Measurements from ENCODE around the gene TBC1D4. TPM values are rescaled to one million over a fixed set of nuclear protein-coding genes. Genes with fewer than 3 reads are reported as not detected.

TBC1D4 gene
- total RNA-seq, 1 experiment from 2014 or later, result 15.1 TPM

DNA sequence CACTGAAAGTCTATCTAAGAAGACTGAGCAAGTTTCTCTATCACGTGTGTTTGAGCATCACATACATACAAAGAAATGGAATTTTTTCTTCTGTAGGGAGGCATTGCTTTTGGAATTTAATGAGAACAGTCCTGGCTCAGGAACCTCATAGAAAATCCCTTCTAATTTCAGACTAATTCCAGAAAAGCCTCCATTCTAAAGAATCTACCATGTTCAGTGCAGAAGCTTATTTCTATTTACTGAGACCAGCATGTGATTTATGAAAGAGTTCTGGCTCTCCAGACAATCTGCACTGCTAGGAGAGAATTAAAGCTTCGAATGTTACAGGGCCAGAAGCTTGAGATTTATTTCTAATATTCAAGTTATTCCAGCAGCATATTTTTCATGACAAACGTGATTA is 186.8 kb downstream of the TBC1D4 start:
- no peak overlapping the region for H2AFZ ChIP-seq (ENCODE audit: low read length)
- no TSS peak for BruUV-seq (replicated peaks)
- H3K27ac ChIP-seq (ENCODE audit: low read length), result no peak overlapping the region
- CTCF ChIA-PET, result no interaction called here
- no peaks in the 10 kb centered on the region for H3K79me2 ChIP-seq (ENCODE audit: low read length)
- no peak overlapping the region for H3K4me3 ChIP-seq (ENCODE audit: low read length)
- ATAC-seq (no peak), DNase-seq (no peak)
- TF ChIP-seq, protein P1, sequence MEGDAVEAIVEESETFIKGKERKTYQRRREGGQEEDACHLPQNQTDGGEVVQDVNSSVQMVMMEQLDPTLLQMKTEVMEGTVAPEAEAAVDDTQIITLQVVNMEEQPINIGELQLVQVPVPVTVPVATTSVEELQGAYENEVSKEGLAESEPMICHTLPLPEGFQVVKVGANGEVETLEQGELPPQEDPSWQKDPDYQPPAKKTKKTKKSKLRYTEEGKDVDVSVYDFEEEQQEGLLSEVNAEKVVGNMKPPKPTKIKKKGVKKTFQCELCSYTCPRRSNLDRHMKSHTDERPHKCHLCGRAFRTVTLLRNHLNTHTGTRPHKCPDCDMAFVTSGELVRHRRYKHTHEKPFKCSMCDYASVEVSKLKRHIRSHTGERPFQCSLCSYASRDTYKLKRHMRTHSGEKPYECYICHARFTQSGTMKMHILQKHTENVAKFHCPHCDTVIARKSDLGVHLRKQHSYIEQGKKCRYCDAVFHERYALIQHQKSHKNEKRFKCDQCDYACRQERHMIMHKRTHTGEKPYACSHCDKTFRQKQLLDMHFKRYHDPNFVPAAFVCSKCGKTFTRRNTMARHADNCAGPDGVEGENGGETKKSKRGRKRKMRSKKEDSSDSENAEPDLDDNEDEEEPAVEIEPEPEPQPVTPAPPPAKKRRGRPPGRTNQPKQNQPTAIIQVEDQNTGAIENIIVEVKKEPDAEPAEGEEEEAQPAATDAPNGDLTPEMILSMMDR (conservative IDR thresholded peaks at IDR 0.05; ENCODE audit: low read depth, low read length), result no peak
- TF ChIP-seq EZH2phosphoT487 (IDR thresholded peaks at IDR 0.05; ENCODE audit: borderline replicate concordance, low read length) (no peak), EZH2 (IDR thresholded peaks at IDR 0.05; ENCODE audit: low read length, unreplicated experiment) (no peak)
- H3K36me3 ChIP-seq (ENCODE audit: low read depth, low read length), result no peaks in the 10 kb centered on the region
- H3K9me2 ChIP-seq (replicated peaks; ENCODE audit: low read length), result no peaks in the 10 kb centered on the region
- no peaks in the 10 kb centered on the region for H4K20me1 ChIP-seq (ENCODE audit: low read length)
- H3K27me3 ChIP-seq (ENCODE audit: low read length), result no peaks in the 10 kb centered on the region
- no peaks in the 10 kb centered on the region for H3F3A ChIP-seq (ENCODE audit: low read length, unreplicated experiment)
- H3K9me3 ChIP-seq (ENCODE audit: low read length), result no peaks in the 10 kb centered on the region
- POLR2A ChIA-PET (ENCODE audit: unreplicated experiment), result no interaction called here
- no peak overlapping the region for H3K9ac ChIP-seq (ENCODE audit: low read length)
- no peak overlapping the region for H3K4me2 ChIP-seq (ENCODE audit: low read length)
- intact Hi-C loops (cut with micrococcal nuclease), result no loop called here
- peaks cover 4% of the 10 kb centered on the region; the same call in 1 of the 2 replicates for H3K4me1 ChIP-seq (ENCODE audit: insufficient read depth, low read length)

DNA sequence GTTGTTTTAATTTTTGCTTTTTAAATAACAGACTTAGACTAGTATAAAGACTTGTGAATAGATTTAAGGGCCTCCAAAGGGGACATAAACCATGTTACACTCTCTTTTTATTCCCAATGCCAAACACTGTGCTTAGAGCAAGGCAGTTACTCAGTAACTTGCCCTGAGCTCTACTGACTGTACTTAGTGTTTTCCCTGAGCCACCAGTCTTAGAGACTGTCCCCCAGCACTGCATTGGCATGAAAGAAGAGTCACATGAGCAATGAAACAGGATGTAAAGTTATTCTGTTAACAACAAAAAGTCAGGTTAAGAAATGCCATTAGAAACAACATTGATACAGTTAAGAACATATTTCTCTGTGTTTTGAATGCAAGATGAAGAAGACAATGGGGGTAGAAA is 187.9 kb downstream of the TBC1D4 start:
- no peaks in the 10 kb centered on the region for H3K9me2 ChIP-seq (replicated peaks; ENCODE audit: low read length)
- TF ChIP-seq EZH2 (IDR thresholded peaks at IDR 0.05; ENCODE audit: low read length, unreplicated experiment) (no peak), EZH2phosphoT487 (IDR thresholded peaks at IDR 0.05; ENCODE audit: borderline replicate concordance, low read length) (no peak)
- TF ChIP-seq, protein P1 (conservative IDR thresholded peaks at IDR 0.05; ENCODE audit: low read depth, low read length), result no peak
- no TSS peak for BruUV-seq (replicated peaks)
- H3K9ac ChIP-seq (ENCODE audit: low read length), result no peak overlapping the region
- intact Hi-C loops (cut with micrococcal nuclease), result no loop called here
- no peak overlapping the region for H2AFZ ChIP-seq (ENCODE audit: low read length)
- no peaks in the 10 kb centered on the region for H3K36me3 ChIP-seq (ENCODE audit: low read depth, low read length)
- H3K27me3 ChIP-seq (ENCODE audit: low read length), result no peaks in the 10 kb centered on the region
- H3K4me2 ChIP-seq (ENCODE audit: low read length), result no peak overlapping the region
- no peak for DNase-seq
- H3K9me3 ChIP-seq (ENCODE audit: low read length), result no peaks in the 10 kb centered on the region
- H4K20me1 ChIP-seq (ENCODE audit: low read length), result no peaks in the 10 kb centered on the region
- H3K27ac ChIP-seq (ENCODE audit: low read length), result no peak overlapping the region
- POLR2A ChIA-PET (ENCODE audit: unreplicated experiment), result no interaction called here
- CTCF ChIA-PET, result no interaction called here
- no peaks in the 10 kb centered on the region for H3F3A ChIP-seq (ENCODE audit: low read length, unreplicated experiment)
- no peaks in the 10 kb centered on the region for H3K4me1 ChIP-seq (ENCODE audit: insufficient read depth, low read length)
- no peak for ATAC-seq
- no peaks in the 10 kb centered on the region for H3K79me2 ChIP-seq (ENCODE audit: low read length)
- no peak overlapping the region for H3K4me3 ChIP-seq (ENCODE audit: low read length)

DNA sequence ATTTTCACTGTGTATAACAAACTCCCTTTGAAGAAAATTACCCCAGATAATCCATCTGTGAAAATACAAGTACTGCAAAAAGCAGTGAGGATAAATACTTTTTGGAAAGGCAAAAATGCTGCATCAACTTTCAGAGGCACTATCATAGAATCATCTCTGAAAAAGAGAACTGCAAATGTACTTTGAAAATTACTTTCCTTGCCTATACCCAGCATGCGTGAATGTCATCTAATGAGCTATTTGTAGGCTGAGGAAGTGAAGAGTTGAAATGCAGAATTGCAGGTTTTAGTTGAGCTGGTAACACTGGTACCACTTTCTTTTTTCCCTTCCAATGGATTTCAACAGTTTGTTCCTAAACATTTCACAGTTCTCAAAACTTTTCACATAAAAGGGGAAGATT is 196.7 kb downstream of the TBC1D4 start:
- Histone ChIP-seq H3K4me2 (ENCODE audit: low read length) (no peak overlapping the region), H2AFZ (ENCODE audit: low read length) (no peak overlapping the region), H3K27ac (ENCODE audit: low read length) (no peak overlapping the region), H3K9ac (ENCODE audit: low read length) (no peak overlapping the region), H4K20me1 (ENCODE audit: low read length) (no peaks in the 10 kb centered on the region), H3K27me3 (ENCODE audit: low read length) (no peaks in the 10 kb centered on the region), H3K79me2 (ENCODE audit: low read length) (no peaks in the 10 kb centered on the region), H3F3A (ENCODE audit: low read length, unreplicated experiment) (no peaks in the 10 kb centered on the region), H3K9me3 (ENCODE audit: low read length) (no peaks in the 10 kb centered on the region), H3K4me1 (ENCODE audit: insufficient read depth, low read length) (no peaks in the 10 kb centered on the region), H3K9me2 (replicated peaks; ENCODE audit: low read length) (no peaks in the 10 kb centered on the region), H3K4me3 (ENCODE audit: low read length) (no peak overlapping the region), H3K36me3 (ENCODE audit: low read depth, low read length) (peaks cover 2% of the 10 kb centered on the region; the same call in 1 of the 2 replicates)
- intact Hi-C loops (cut with micrococcal nuclease), result no loop called here
- no peak for TF ChIP-seq EZH2phosphoT487 (IDR thresholded peaks at IDR 0.05; ENCODE audit: borderline replicate concordance, low read length)
- TF ChIP-seq EZH2 (IDR thresholded peaks at IDR 0.05; ENCODE audit: low read length, unreplicated experiment), result no peak
- TF ChIP-seq, protein P1 (conservative IDR thresholded peaks at IDR 0.05; ENCODE audit: low read depth, low read length), result no peak
- POLR2A ChIA-PET (ENCODE audit: unreplicated experiment), result no interaction called here
- CTCF ChIA-PET, result no interaction called here
- no TSS peak for BruUV-seq (replicated peaks)
- DNase-seq (no peak), ATAC-seq (no peak)
